Measurements from ENCODE around the gene PGAM1. TPM values are rescaled to one million over a fixed set of nuclear protein-coding genes. Genes with fewer than 3 reads are reported as not detected.

The PGAM1 gene
- total and polyA plus RNA-seq, 9 of the 15 experiments (the other 6 are each of a cell fraction or from before 2014, with no cell fraction given), result 40.3 to 559 (median 269) TPM

DNA sequence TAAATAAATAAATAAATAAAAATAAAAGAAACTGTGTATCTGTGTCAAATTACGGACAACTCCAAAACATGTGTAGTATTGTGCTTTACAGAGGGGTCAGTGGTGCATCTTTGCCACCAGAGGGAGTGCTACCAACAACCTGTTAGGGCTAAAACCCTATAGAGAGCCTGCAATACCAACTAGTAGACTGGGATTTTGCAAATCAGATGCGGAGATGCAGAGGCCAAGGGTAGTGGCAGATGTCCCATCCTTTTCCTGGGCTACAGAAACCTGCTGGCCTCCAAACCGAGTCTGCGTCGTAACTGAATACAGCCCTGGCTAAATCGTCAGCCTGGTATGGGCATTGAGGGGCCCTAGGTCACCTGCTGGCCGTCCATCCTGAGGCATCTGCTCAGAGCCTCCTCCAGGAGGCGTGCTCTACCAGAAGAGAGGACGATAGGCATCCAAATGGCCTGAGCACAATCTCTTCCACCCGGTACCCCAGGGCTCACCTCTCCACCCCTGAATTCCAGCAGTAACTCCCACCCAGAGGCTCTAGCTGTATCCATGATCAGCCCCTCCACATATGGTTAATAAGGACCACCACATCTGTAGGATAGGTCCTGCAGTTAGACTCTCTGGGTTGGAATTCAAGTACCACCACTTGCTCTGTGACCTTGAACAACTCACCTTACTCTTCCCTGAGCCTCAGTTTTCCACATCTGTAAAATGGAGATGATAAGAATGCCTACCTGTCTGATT is 18.6 kb upstream of the PGAM1 start (continued):
- TF ChIP-seq, protein P1, sequence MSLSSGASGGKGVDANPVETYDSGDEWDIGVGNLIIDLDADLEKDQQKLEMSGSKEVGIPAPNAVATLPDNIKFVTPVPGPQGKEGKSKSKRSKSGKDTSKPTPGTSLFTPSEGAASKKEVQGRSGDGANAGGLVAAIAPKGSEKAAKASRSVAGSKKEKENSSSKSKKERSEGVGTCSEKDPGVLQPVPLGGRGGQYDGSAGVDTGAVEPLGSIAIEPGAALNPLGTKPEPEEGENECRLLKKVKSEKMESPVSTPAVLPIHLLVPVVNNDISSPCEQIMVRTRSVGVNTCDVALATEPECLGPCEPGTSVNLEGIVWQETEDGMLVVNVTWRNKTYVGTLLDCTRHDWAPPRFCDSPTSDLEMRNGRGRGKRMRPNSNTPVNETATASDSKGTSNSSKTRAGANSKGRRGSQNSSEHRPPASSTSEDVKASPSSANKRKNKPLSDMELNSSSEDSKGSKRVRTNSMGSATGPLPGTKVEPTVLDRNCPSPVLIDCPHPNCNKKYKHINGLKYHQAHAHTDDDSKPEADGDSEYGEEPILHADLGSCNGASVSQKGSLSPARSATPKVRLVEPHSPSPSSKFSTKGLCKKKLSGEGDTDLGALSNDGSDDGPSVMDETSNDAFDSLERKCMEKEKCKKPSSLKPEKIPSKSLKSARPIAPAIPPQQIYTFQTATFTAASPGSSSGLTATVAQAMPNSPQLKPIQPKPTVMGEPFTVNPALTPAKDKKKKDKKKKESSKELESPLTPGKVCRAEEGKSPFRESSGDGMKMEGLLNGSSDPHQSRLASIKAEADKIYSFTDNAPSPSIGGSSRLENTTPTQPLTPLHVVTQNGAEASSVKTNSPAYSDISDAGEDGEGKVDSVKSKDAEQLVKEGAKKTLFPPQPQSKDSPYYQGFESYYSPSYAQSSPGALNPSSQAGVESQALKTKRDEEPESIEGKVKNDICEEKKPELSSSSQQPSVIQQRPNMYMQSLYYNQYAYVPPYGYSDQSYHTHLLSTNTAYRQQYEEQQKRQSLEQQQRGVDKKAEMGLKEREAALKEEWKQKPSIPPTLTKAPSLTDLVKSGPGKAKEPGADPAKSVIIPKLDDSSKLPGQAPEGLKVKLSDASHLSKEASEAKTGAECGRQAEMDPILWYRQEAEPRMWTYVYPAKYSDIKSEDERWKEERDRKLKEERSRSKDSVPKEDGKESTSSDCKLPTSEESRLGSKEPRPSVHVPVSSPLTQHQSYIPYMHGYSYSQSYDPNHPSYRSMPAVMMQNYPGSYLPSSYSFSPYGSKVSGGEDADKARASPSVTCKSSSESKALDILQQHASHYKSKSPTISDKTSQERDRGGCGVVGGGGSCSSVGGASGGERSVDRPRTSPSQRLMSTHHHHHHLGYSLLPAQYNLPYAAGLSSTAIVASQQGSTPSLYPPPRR (CRISPR knock-in tag; IDR thresholded peaks at IDR 0.05; ENCODE audit: borderline replicate concordance), result no peak
- TF ChIP-seq, protein P2, sequence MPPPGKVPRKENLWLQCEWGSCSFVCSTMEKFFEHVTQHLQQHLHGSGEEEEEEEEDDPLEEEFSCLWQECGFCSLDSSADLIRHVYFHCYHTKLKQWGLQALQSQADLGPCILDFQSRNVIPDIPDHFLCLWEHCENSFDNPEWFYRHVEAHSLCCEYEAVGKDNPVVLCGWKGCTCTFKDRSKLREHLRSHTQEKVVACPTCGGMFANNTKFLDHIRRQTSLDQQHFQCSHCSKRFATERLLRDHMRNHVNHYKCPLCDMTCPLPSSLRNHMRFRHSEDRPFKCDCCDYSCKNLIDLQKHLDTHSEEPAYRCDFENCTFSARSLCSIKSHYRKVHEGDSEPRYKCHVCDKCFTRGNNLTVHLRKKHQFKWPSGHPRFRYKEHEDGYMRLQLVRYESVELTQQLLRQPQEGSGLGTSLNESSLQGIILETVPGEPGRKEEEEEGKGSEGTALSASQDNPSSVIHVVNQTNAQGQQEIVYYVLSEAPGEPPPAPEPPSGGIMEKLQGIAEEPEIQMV (tag; conservative IDR thresholded peaks at IDR 0.05; ENCODE audit: low read depth), result no peak
- peak; percentile 59; the same call in 1 of the 2 replicates for TF ChIP-seq MYNN (IDR thresholded peaks at IDR 0.05)
- TF ChIP-seq MYNN (CRISPR knock-in tag; IDR thresholded peaks at IDR 0.05), result no peak
- TF ChIP-seq LCOR (CRISPR knock-in tag; IDR thresholded peaks at IDR 0.05), result 0 out of 2 replicates have a peak, but pooled peaks have one; percentile 45
- TF ChIP-seq SIRT6 (IDR thresholded peaks at IDR 0.05; ENCODE audit: low read depth, low read length), result no peak
- no peak for TF ChIP-seq HNRNPL (IDR thresholded peaks at IDR 0.05; ENCODE audit: low read depth, low read length)
- 0 out of 2 replicates have a peak, but pooled peaks have one; percentile 22 for TF ChIP-seq EP400 (IDR thresholded peaks at IDR 0.05)
- TF ChIP-seq, protein P3, sequence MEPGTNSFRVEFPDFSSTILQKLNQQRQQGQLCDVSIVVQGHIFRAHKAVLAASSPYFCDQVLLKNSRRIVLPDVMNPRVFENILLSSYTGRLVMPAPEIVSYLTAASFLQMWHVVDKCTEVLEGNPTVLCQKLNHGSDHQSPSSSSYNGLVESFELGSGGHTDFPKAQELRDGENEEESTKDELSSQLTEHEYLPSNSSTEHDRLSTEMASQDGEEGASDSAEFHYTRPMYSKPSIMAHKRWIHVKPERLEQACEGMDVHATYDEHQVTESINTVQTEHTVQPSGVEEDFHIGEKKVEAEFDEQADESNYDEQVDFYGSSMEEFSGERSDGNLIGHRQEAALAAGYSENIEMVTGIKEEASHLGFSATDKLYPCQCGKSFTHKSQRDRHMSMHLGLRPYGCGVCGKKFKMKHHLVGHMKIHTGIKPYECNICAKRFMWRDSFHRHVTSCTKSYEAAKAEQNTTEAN (CRISPR knock-in tag; IDR thresholded peaks at IDR 0.05), result no peak
- TF ChIP-seq SMARCC2 (IDR thresholded peaks at IDR 0.05; ENCODE audit: low read depth), result no peak
- no peak for TF ChIP-seq TGIF2 (CRISPR knock-in tag; IDR thresholded peaks at IDR 0.05)
- no peak for TF ChIP-seq RBM34 (IDR thresholded peaks at IDR 0.05; ENCODE audit: borderline replicate concordance, insufficient read depth, low read length)
- TF ChIP-seq POLR2AphosphoS5 (IDR thresholded peaks at IDR 0.05; ENCODE audit: control insufficient read depth, insufficient read depth, low read depth, low read length), result no peak
- TF ChIP-seq CTBP1 (IDR thresholded peaks at IDR 0.05; ENCODE audit: borderline replicate concordance), result peak; percentile 91
- no peak for TF ChIP-seq NCOA2 (IDR thresholded peaks at IDR 0.05; ENCODE audit: partially characterized antibody in 2 of 2)

Data from K562 (cell line).